Left lung (tissue), 10 donors: ENCODE results near the gene MRPL10. TPM values are rescaled to one million over a fixed set of nuclear protein-coding genes. Genes with fewer than 3 reads are reported as not detected.
A peak's percentile ranks its signal among the peaks of the same experiment; 100 is the strongest.

Experiments used
- ATAC-seq: fragments of 200-7000 bp; cut with Tn5 transposase; one replicate; pipeline ENCODE4 v1.9.1; 2020; ENCODE audit warnings: moderate library complexity
- DNase-seq, 4 donors: peaks; one replicate each; pipeline ENCODE4 v3.0.0-alpha.2; 2013 to 2020
- H3K27ac ChIP-seq, 2 donors: fragments of 200-600 bp; sonication (generic) in 1 of 2; one replicate each; pipeline versions ENCODE4 v1.5.0 to v1.8.0; 2020 to 2021
- H3K27me3 ChIP-seq, 2 donors: fragments of 200-600 bp; sonication (generic) in 1 of 2; one replicate each; pipeline versions ENCODE4 v1.5.0 to v1.8.0; 2020 to 2021
- H3K36me3 ChIP-seq, 2 donors: fragments of 200-600 bp; sonication (generic) in 1 of 2; one replicate each; pipeline versions ENCODE4 v1.5.0 to v1.8.0; 2020 to 2021
- H3K4me1 ChIP-seq, 2 donors: fragments of 200-600 bp; one replicate each; pipeline ENCODE4 v1.8.0; 2021
- H3K4me3 ChIP-seq, 2 donors: fragments of 200-600 bp; sonication (generic) in 1 of 2; one replicate each; pipeline versions ENCODE4 v1.5.0 to v1.8.0; 2020 to 2021; ENCODE audit warnings: mild to moderate bottlenecking in 1 of 2
- H3K9me3 ChIP-seq, 2 donors: fragments of 200-600 bp; sonication (generic) in 1 of 2; one replicate each; pipeline versions ENCODE4 v1.5.0 to v1.8.0; 2020 to 2021
- intact Hi-C, 2 donors: fragments of 100-400 bp; cut with DNase I; formaldehyde crosslinking; loops; one replicate each; pipeline versions ENCODE4 v1.11.2 to v1.14.2; 2022
- polyA plus RNA-seq, 6 donors: library from polyadenylated mRNA; unstranded; fragments of 120-200 nt; gene quantifications; one replicate each; pipeline ENCODE4 v1.2.1, GENCODE V29; 2013; ENCODE audit not compliant: insufficient read length in 6 of 6
- total RNA-seq, 2 donors: library from RNA; stranded (reverse); fragmentation: NEBNext Ultra II Directional; extraction: Animal tissue kit (Norgen Biotek cat#: 25700); gene quantifications; one replicate each; pipeline ENCODE4 v1.2.1, GENCODE V29; 2021
- TF ChIP-seq, protein P1 (sequence below), 2 donors: fragments of 200-600 bp; sonication (generic) in 1 of 2; IDR thresholded peaks; one replicate each; pipeline versions ENCODE4 v1.5.0 to v1.8.0; 2021; ENCODE audit warnings: antibody characterized with exemption in 2 of 2
- donor health status: DM: no; HTN: yes; CAD: no.
- donor health status: DM: no; HTN: no; CAD: no.

The MRPL10 gene
- total and polyA plus RNA-seq, 8 donors: 26.2 to 55.7 (median 50.6) TPM

GRCh38 chr17:47819475-47819874, 11.9 kb downstream of the MRPL10 start:
- H3K36me3 ChIP-seq: peaks cover 0 to 68% of the 10 kb centered on the region in 2 donors
- peak overlapping the region in 1 of 2 donors; percentile 58 for H3K4me3 ChIP-seq
- no peak for ATAC-seq
- H3K9me3 ChIP-seq: no peaks in the 10 kb centered on the region
- H3K27me3 ChIP-seq: no peaks in the 10 kb centered on the region
- intact Hi-C loops: no loop called here
- TF ChIP-seq, protein P1, sequence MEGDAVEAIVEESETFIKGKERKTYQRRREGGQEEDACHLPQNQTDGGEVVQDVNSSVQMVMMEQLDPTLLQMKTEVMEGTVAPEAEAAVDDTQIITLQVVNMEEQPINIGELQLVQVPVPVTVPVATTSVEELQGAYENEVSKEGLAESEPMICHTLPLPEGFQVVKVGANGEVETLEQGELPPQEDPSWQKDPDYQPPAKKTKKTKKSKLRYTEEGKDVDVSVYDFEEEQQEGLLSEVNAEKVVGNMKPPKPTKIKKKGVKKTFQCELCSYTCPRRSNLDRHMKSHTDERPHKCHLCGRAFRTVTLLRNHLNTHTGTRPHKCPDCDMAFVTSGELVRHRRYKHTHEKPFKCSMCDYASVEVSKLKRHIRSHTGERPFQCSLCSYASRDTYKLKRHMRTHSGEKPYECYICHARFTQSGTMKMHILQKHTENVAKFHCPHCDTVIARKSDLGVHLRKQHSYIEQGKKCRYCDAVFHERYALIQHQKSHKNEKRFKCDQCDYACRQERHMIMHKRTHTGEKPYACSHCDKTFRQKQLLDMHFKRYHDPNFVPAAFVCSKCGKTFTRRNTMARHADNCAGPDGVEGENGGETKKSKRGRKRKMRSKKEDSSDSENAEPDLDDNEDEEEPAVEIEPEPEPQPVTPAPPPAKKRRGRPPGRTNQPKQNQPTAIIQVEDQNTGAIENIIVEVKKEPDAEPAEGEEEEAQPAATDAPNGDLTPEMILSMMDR (IDR thresholded peaks at IDR 0.05): no peak
- H3K4me1 ChIP-seq: peaks cover 18 to 29% of the 10 kb centered on the region in 2 donors
- no peak for DNase-seq
- H3K27ac ChIP-seq: no peak overlapping the region

DNA sequence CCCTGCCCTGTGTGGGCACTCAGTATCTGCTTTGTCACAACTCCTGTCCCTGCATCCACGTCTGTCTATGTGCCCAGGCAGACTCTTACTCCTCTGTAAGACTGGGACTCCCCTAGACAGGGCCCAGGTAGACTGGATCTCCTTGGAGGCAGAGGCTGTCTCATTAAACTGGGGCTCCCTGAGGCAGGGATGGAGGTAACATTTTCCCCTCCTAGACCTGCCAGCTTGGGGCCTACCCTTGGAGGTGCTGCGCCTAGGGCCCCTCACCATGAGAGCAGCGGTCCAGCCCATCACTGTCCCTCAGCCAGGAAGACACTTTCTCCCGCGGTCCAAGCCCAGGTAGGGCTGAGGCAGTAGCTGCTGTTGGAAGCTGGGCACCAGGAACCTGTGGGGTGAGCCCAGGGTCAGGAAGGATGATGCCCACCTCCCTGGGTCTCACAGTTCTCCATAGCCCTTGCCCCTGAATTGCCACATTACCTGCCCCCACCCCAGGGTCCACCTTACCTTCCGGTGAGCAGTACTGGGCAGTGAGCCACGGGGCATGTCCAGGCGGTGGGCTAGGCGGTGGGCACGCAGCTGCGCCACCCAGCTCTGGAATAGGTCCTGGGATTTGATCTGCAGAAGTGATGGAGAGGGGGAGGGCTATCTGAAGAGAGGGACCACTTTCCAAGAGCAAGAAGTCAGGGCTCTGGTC, 13.2 kb downstream of the MRPL10 start:
- Histone ChIP-seq H3K27me3 (no peaks in the 10 kb centered on the region), H3K4me3 (no peak overlapping the region), H3K27ac (no peak overlapping the region), H3K36me3 (peaks cover 0 to 68% of the 10 kb centered on the region in 2 donors), H3K4me1 (peaks cover 18 to 29% of the 10 kb centered on the region in 2 donors), H3K9me3 (no peaks in the 10 kb centered on the region)
- TF ChIP-seq, protein P1 (IDR thresholded peaks at IDR 0.05): no peak
- DNase-seq (no peak), ATAC-seq (no peak)
- intact Hi-C loops: no loop called here

DNA sequence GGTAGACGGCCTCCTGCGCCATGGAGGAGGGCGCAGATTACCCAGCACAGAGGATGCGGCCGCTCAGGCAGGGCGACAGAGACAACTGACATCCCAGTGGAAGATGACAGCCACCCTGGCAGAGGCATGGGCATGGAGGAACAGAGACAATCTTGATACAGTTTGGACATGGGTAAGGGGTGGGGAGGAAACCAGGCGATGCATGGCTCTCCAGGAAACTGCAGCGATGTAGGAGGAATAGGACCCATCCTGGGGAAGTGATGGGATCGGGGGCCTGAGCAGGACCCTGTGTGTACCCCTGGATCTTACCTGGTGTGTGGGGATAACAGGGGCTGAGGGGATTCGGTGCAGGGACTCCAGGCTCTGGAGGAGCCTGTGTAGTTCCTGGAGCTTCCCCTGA, 14.4 kb downstream of the MRPL10 start:
- Histone ChIP-seq H3K9me3 (no peaks in the 10 kb centered on the region), H3K4me1 (peaks cover 14 to 22% of the 10 kb centered on the region in 2 donors), H3K27me3 (no peaks in the 10 kb centered on the region), H3K27ac (no peak overlapping the region), H3K36me3 (peaks cover 0 to 77% of the 10 kb centered on the region in 2 donors), H3K4me3 (no peak overlapping the region)
- ATAC-seq (no peak), DNase-seq (no peak)
- intact Hi-C loops: no loop called here
- TF ChIP-seq, protein P1 (IDR thresholded peaks at IDR 0.05): no peak

- TF ChIP-seq, protein P1 (IDR thresholded peaks at IDR 0.05): no peak
- intact Hi-C loops: no loop called here
- H3K36me3 ChIP-seq: peaks cover 0 to 79% of the 10 kb centered on the region in 2 donors
These were observed 15.1 kb downstream of the MRPL10 start for GRCh38 chr17:47816111-47816735.

DNA sequence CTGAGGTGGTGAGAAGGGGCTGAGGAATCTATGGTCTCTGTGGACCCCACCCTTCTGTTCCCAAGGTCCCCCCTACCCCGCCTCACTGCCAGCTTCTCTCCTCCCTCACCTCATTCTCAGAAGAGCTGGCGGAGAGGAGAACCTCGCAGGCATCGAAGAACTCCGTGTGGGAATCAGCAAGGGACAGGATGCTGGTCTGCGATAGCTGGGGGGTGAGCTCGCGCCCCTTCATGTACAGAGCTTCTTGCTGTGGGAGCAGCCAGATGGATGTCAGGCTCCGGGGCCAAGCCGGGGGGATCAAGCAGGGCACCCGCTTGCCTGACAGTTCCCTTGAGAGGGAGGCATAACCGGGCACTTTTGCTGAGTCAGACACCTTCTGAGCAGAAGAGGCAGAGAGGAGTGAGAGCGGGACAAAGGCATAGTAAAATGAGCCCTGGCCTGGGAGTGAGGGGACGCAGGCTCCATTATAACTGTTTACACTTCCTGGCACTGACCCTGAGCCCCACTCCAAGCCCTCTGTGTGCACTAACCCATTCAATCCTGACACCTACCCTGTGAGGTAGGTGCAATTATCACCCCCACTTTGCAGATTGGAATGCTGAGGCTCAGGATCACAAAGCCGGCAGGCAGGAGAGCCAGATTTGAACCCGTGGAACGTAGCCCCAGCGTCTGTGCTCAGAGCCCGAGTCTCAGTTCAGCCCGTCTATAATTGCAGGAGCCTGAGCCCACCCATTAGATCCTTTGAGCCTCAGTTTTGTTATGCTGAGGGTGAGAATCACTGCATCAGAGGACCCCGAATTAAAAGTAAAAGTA, 16.0 kb downstream of the MRPL10 start:
- H3K36me3 ChIP-seq: peaks cover 0 to 86% of the 10 kb centered on the region in 2 donors
- TF ChIP-seq, protein P1 (IDR thresholded peaks at IDR 0.05): no peak
- intact Hi-C loops: no loop called here
- H3K4me1 ChIP-seq: peaks cover 1 to 7% of the 10 kb centered on the region in 2 donors
- no peak overlapping the region for H3K4me3 ChIP-seq
- no peaks in the 10 kb centered on the region for H3K9me3 ChIP-seq
- no peak overlapping the region for H3K27ac ChIP-seq
- DNase-seq (no peak), ATAC-seq (no peak)
- H3K27me3 ChIP-seq: no peaks in the 10 kb centered on the region

More at GRCh38 chr17:47816111-47816735, 15.1 kb downstream of the MRPL10 start:
- no peak overlapping the region for H3K4me3 ChIP-seq
- DNase-seq (no peak), ATAC-seq (no peak)
- peaks cover 10 to 15% of the 10 kb centered on the region in 2 donors for H3K4me1 ChIP-seq
- H3K27me3 ChIP-seq: no peaks in the 10 kb centered on the region
- H3K27ac ChIP-seq: no peak overlapping the region
- H3K9me3 ChIP-seq: no peaks in the 10 kb centered on the region
